LNCAP (cell line): ENCODE data around the gene VIPR1.

Experiments used
- TF ChIP-seq, protein P1 (sequence below): fragments of 450-650 bp; IDR thresholded peaks from 2 replicates; pipeline ENCODE4 v1.5.1; 2017; ENCODE audit warnings: mild to moderate bottlenecking

VIPR1 gene

DNA sequence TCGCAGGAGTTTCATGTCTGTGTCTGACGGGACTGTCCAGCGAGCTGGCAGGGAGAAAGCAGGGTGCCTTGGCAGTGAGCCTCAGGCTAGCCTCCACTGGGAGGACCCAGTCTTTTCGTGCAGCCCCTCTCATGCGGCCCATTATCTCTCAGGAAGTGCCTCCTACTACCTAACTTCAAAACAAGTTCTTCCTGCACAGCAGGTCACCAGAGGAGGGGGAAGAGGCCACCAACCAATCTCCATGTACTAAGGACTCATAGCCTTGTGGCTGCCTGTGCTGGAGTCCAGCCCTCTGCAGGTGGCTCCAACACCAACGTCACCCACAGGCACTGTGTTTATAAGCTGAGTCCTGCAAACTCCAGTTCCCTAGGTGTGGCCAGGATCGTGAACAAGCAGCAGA is 4.8 kb downstream of the VIPR1 start:
- TF ChIP-seq, protein P1, sequence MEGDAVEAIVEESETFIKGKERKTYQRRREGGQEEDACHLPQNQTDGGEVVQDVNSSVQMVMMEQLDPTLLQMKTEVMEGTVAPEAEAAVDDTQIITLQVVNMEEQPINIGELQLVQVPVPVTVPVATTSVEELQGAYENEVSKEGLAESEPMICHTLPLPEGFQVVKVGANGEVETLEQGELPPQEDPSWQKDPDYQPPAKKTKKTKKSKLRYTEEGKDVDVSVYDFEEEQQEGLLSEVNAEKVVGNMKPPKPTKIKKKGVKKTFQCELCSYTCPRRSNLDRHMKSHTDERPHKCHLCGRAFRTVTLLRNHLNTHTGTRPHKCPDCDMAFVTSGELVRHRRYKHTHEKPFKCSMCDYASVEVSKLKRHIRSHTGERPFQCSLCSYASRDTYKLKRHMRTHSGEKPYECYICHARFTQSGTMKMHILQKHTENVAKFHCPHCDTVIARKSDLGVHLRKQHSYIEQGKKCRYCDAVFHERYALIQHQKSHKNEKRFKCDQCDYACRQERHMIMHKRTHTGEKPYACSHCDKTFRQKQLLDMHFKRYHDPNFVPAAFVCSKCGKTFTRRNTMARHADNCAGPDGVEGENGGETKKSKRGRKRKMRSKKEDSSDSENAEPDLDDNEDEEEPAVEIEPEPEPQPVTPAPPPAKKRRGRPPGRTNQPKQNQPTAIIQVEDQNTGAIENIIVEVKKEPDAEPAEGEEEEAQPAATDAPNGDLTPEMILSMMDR = no peak

DNA sequence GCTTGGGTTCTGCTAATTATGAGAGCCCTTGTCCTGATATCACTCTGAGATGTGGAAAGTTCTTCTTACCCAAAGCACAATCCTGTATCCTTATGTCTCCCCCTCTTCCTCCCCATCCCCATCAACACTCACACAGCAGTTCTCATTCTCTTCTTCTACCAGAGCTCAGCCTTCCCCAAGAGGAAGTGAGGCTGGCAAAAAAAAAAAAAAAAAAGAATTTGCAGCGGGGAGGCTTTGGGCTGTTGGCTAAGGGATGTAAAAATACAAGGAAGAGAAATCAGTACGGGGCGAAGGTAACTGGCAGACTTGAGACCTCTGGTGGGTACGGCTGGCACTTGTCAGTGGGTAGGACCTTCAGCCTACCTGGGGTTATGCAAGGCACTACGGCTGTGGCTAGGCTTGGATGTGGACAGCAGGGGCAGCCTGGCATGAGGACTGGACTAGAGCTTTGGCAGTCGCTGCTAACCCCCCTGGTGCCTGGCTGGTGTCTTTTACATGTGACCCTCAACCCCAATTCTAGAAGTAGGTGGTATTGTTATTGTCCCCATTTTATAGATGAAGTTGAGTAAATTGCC is 5.4 kb downstream of the VIPR1 start:
- TF ChIP-seq, protein P1 = no peak

DNA sequence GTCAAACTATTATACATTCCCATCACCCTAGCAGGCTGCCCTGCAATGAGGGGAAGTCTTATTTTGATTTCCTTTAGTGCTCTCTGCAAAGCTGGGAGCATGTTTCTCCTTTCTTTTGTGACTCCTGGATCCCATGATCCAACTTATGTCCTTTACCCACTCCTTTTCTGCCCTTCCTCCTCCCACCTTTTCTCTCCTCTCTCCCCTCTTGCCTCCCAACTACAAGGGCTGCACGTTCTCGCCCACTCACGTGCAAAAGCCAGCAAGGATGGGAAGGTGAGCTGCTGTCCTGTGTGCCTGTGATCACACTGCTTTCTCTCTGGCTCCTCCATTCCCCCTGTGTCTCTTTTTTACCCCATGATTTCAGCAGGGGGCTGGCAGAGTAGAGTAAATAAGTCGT is 6.1 kb downstream of the VIPR1 start:
- TF ChIP-seq, protein P1 = no peak

DNA sequence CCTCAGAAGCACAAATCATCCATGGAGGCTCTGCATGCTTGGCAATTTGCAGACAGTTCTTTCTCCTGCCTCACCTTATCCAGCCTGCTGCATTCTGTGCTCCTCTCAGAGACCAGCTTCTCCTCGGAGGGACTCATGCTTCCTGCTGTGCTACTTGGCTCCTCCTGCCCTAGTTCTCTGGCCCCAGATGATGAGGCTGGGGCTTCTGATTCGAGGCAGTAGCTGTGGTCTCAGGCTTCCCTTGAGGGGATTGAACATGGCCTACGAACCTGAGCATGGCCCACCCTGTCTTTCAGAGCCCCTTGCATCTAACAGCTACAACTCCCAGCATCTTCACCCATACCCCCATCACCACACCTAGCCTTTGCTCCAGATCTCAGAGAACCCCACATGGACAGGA is 6.7 kb downstream of the VIPR1 start:
- TF ChIP-seq, protein P1 = no peak

DNA sequence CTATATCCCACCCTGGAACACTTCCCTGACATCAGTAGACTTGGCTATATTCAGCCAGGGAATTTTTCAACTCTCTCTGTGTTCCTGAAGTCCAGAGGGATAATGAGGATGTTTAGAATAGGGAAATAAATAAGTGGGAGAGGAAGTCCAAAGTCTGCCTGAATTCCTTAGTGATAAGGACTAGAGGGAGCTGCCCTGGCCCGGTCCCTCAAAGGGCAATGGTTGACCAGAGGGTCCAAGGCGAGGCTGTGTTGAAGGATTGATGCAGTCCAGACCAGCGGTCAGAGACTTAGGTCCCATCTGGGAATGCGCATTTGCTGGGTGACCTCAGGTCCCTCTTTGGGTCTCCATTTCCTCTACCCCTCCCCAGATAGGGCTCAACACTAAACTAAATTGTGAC is 7.9 kb downstream of the VIPR1 start:
- TF ChIP-seq, protein P1 = no peak

DNA sequence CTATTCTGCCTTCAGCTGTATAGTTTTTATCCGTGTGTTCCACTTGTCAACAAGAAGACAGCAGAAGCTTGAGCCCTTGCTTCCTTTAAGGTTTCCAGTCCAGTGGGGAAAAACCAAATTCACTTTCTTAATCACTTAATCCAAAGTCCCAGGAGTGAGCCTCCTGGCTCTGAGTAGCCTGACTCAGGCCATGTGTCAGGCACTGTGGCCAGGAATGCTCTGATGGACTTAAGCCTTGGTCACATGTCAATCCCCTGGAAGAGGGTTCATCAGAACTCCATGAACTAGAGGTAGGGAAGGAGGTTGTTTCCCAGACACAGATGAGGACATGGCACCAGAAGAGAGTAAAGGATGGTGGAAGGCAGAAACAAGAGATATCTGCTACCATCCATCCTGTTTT is 8.8 kb downstream of the VIPR1 start:
- TF ChIP-seq, protein P1 = no peak

DNA sequence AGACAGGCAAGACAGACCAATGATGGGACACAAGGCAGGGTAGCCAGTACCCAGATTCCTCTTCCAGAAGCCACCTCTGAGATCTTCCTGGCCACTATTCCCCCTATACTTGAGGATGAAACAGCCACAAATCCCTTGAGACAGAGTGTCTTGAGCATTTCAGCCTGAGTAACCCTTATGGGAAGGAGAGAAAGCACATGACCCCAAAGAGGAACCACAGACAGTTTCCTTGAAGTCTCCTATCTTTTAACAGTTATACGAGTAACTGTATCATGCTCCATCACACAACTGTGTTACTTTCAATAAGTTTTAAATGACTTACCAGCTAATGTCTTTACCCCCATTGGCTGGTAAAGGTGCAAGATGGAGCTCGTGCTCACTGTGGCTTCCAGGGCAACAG is 9.3 kb downstream of the VIPR1 start:
- TF ChIP-seq, protein P1 = no peak

DNA sequence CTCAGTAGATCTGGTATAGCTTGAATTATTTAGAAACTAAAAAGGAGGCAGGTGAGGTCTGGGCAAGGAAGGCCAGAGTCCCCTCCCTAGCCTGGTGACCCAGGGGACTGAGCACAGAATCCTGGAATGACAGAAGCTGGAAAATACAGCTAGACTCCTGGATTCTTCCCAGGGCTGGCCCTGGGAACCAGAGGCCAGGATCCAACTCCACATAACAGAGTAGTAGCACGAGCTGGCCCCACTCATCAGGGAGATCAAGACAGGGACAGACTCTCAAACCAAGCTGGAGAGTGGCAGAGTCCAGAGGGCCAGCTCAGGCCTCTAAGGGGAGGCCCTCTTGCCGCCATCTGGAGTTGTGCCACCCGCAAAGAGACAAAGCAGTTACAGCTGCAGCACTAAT is 10.7 kb downstream of the VIPR1 start:
- TF ChIP-seq, protein P1 = no peak
